Astrocyte (in vitro differentiated cells and primary cell): ENCODE data around the gene TTC8. TPM values are rescaled to one million over a fixed set of nuclear protein-coding genes. Genes with fewer than 3 reads are reported as not detected.

Experiments
- DNase-seq: peaks from one replicate; pipeline ENCODE4 v3.0.0-alpha.2; 2010; ENCODE audit warnings: low read depth
- FAIRE-seq: peaks from 2 replicates; lab custom pipeline; 2011; peaks lifted over from hg19 to GRCh38; lab: Jason Lieb, UNC
- H2AFZ ChIP-seq: 2 replicates; pipeline ENCODE4 v1.6.0; 2012; ENCODE audit warnings: low read depth, low read length, inconsistent platforms
- H3K27ac ChIP-seq: 2 replicates; pipeline ENCODE4 v1.5.1; 2011; ENCODE audit warnings: low read depth, low read length, inconsistent platforms
- H3K27me3 ChIP-seq: 2 replicates; pipeline ENCODE4 v1.6.0; 2011; ENCODE audit warnings: low read length, inconsistent platforms; ENCODE audit not compliant: insufficient read depth
- H3K36me3 ChIP-seq: 2 replicates; pipeline ENCODE4 v1.5.1; 2011; ENCODE audit warnings: low read length, inconsistent platforms; ENCODE audit not compliant: insufficient read depth
- H3K4me1 ChIP-seq: 2 replicates; pipeline ENCODE4 v1.5.1; 2011; ENCODE audit warnings: low read length, inconsistent platforms; ENCODE audit not compliant: insufficient read depth
- H3K4me2 ChIP-seq: 2 replicates; pipeline ENCODE4 v1.6.0; 2012; ENCODE audit warnings: low read length, inconsistent platforms
- H3K4me3 ChIP-seq: 2 replicates; pipeline ENCODE4 v1.5.1; 2011; ENCODE audit warnings: low read depth, mild to moderate bottlenecking, low read length, inconsistent platforms; ENCODE audit not compliant: insufficient read depth
- H3K79me2 ChIP-seq: 2 replicates; pipeline ENCODE4 v1.6.0; 2012; ENCODE audit warnings: mild to moderate bottlenecking, low read length, inconsistent platforms; ENCODE audit not compliant: insufficient read depth
- H3K9ac ChIP-seq: 2 replicates; pipeline ENCODE4 v1.6.0; 2012; ENCODE audit warnings: mild to moderate bottlenecking, low read length, inconsistent platforms
- H3K9me3 ChIP-seq: 2 replicates; pipeline ENCODE4 v1.5.1; 2012; ENCODE audit warnings: low read depth, mild to moderate bottlenecking, low read length, inconsistent platforms; ENCODE audit not compliant: insufficient read depth
- H4K20me1 ChIP-seq: 2 replicates; pipeline ENCODE4 v1.6.0; 2012; ENCODE audit warnings: low read length, inconsistent platforms; ENCODE audit not compliant: insufficient read depth
- H3K27ac Mint-ChIP-seq: one replicate; pipeline ENCODE4 v1.8.0; 2021; ENCODE audit warnings: mild to moderate bottlenecking, mixed read lengths; ENCODE audit not compliant: unreplicated experiment
- H3K27me3 Mint-ChIP-seq: one replicate; pipeline ENCODE4 v1.8.0; 2021; ENCODE audit warnings: low read depth, mixed read lengths; ENCODE audit not compliant: unreplicated experiment
- H3K36me3 Mint-ChIP-seq: one replicate; pipeline ENCODE4 v1.8.0; 2021; ENCODE audit warnings: low read depth, mixed read lengths; ENCODE audit not compliant: unreplicated experiment
- H3K4me1 Mint-ChIP-seq: one replicate; pipeline ENCODE4 v1.8.0; 2021; ENCODE audit warnings: low read depth, mixed read lengths; ENCODE audit not compliant: unreplicated experiment
- H3K4me3 Mint-ChIP-seq: one replicate; pipeline ENCODE4 v1.8.0; 2021; ENCODE audit warnings: mild to moderate bottlenecking, moderate library complexity, mixed read lengths; ENCODE audit not compliant: unreplicated experiment
- H3K9me3 Mint-ChIP-seq: one replicate; pipeline ENCODE4 v1.8.0; 2021; ENCODE audit warnings: mild to moderate bottlenecking, mixed read lengths; ENCODE audit not compliant: unreplicated experiment
- EZH2 ChIP-seq: IDR thresholded peaks from 2 replicates; pipeline ENCODE4 v1.6.1; 2012; ENCODE audit warnings: mild to moderate bottlenecking, low read length, inconsistent platforms; ENCODE audit not compliant: insufficient read depth
- total RNA-seq: library from RNA; stranded (reverse); gene quantifications from 2 replicates; pipeline ENCODE4 v1.2.1, GENCODE V29; 2021
- TF ChIP-seq, protein P1 (sequence below): IDR thresholded peaks from 2 replicates; pipeline ENCODE4 v1.5.1; 2011; ENCODE audit warnings: low read depth, mild to moderate bottlenecking, inconsistent platforms, low read length, moderate library complexity; ENCODE audit not compliant: insufficient read depth

Gene TTC8
- total RNA-seq, 1 donor from 2014 or later = 23.7 TPM

GRCh38 chr14:88799522-88799921, 24.9 kb upstream of the TTC8 start:
- Mint-ChIP-seq H3K4me1 (no peaks in the 10 kb centered on the region), H3K4me3 (no peak overlapping the region), H3K36me3 (no peaks in the 10 kb centered on the region), H3K9me3 (no peaks in the 10 kb centered on the region), H3K27me3 (peaks cover 11% of the 10 kb centered on the region), H3K27ac (no peak overlapping the region)
- DNase-seq (no peak), FAIRE-seq (no peak)
- Histone ChIP-seq H2AFZ (no peak overlapping the region), H3K36me3 (no peaks in the 10 kb centered on the region), H3K4me2 (no peak overlapping the region), H3K9me3 (no peaks in the 10 kb centered on the region), H4K20me1 (no peaks in the 10 kb centered on the region), H3K79me2 (no peaks in the 10 kb centered on the region), H3K4me3 (no peak overlapping the region), H3K4me1 (no peaks in the 10 kb centered on the region), H3K9ac (no peak overlapping the region), H3K27me3 (peaks cover 2% of the 10 kb centered on the region), H3K27ac (no peak overlapping the region)
- TF ChIP-seq, protein P1, sequence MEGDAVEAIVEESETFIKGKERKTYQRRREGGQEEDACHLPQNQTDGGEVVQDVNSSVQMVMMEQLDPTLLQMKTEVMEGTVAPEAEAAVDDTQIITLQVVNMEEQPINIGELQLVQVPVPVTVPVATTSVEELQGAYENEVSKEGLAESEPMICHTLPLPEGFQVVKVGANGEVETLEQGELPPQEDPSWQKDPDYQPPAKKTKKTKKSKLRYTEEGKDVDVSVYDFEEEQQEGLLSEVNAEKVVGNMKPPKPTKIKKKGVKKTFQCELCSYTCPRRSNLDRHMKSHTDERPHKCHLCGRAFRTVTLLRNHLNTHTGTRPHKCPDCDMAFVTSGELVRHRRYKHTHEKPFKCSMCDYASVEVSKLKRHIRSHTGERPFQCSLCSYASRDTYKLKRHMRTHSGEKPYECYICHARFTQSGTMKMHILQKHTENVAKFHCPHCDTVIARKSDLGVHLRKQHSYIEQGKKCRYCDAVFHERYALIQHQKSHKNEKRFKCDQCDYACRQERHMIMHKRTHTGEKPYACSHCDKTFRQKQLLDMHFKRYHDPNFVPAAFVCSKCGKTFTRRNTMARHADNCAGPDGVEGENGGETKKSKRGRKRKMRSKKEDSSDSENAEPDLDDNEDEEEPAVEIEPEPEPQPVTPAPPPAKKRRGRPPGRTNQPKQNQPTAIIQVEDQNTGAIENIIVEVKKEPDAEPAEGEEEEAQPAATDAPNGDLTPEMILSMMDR = no peak
- no peak for TF ChIP-seq EZH2

DNA sequence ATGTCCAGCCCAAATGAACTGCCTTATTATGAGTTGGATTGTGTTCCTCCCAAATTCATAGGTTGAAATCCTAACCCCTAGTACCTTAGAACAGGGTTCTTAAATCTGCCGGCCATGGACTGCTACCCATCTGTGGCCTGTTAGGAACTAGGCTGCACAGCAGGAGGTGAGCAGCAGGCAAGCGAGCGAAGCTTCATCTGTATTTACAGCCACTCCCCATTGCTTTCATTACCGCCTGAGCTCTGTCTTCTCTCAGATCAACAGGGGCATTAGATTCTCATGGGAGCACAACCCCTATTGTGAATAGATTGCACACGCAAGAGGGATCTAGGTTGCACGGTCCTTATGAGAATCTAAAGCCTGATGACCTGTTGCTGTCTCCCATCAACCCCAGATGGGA, 21.9 kb upstream of the TTC8 start:
- H4K20me1 ChIP-seq = no peaks in the 10 kb centered on the region
- peaks cover 11% of the 10 kb centered on the region for H3K27me3 Mint-ChIP-seq
- no peaks in the 10 kb centered on the region for H3K4me1 ChIP-seq
- no peak overlapping the region for H3K4me2 ChIP-seq
- no peaks in the 10 kb centered on the region for H3K4me1 Mint-ChIP-seq
- H3K4me3 ChIP-seq = no peak overlapping the region
- no peak overlapping the region for H3K27ac ChIP-seq
- H3K36me3 Mint-ChIP-seq = no peaks in the 10 kb centered on the region
- H3K79me2 ChIP-seq = no peaks in the 10 kb centered on the region
- H2AFZ ChIP-seq = no peak overlapping the region
- DNase-seq (no peak), FAIRE-seq (no peak)
- H3K9me3 ChIP-seq = no peaks in the 10 kb centered on the region
- no peak for TF ChIP-seq EZH2
- TF ChIP-seq, protein P1 = no peak
- no peaks in the 10 kb centered on the region for H3K36me3 ChIP-seq
- no peak overlapping the region for H3K9ac ChIP-seq
- H3K4me3 Mint-ChIP-seq = no peak overlapping the region
- H3K9me3 Mint-ChIP-seq = peaks cover 4% of the 10 kb centered on the region
- H3K27me3 ChIP-seq = peaks cover 2% of the 10 kb centered on the region
- no peak overlapping the region for H3K27ac Mint-ChIP-seq

- DNase-seq = no peak
- TF ChIP-seq EZH2 = no peak
- TF ChIP-seq, protein P1 = no peak
Measured at GRCh38 chr14:88804035-88804434, 20.4 kb upstream of the TTC8 start.

More at GRCh38 chr14:88804035-88804434, 20.4 kb upstream of the TTC8 start:
- Histone ChIP-seq H3K27ac (no peak overlapping the region), H3K27me3 (no peaks in the 10 kb centered on the region), H2AFZ (no peak overlapping the region), H3K4me2 (no peak overlapping the region), H3K36me3 (no peaks in the 10 kb centered on the region), H3K4me3 (no peak overlapping the region), H3K4me1 (no peaks in the 10 kb centered on the region), H4K20me1 (no peaks in the 10 kb centered on the region), H3K79me2 (no peaks in the 10 kb centered on the region), H3K9ac (no peak overlapping the region), H3K9me3 (no peaks in the 10 kb centered on the region)
- H3K4me1 Mint-ChIP-seq = no peaks in the 10 kb centered on the region
- no peak overlapping the region for H3K4me3 Mint-ChIP-seq
- no peaks in the 10 kb centered on the region for H3K36me3 Mint-ChIP-seq
- H3K27ac Mint-ChIP-seq = no peak overlapping the region
- FAIRE-seq = no peak
- H3K9me3 Mint-ChIP-seq = peaks cover 8% of the 10 kb centered on the region
- H3K27me3 Mint-ChIP-seq = peaks cover 3% of the 10 kb centered on the region
